ENCODE results near the gene MIPEP. TPM values are rescaled to one million over a fixed set of nuclear protein-coding genes. Genes with fewer than 3 reads are reported as not detected.

The MIPEP gene
- total RNA-seq, 2 experiments from 2014 or later = 8.6 to 8.8 TPM

- Mint-ChIP-seq H3K36me3 (ENCODE audit: low read depth) (no peaks in the 10 kb centered on the region), H3K4me3 (no peak overlapping the region), H3K27me3 (no peaks in the 10 kb centered on the region), H3K9me3 (no peaks in the 10 kb centered on the region), H3K4me1 (peaks cover 18% of the 10 kb centered on the region), H3K27ac (no peak overlapping the region)
- POLR2A ChIA-PET = no interaction called here
- CTCF ChIA-PET = no interaction called here
- no peak for DNase-seq
These were observed 196.4 kb downstream of the MIPEP start for GRCh38 chr13:23692816-23693215.

- no peak overlapping the region for H3K4me3 Mint-ChIP-seq
- POLR2A ChIA-PET = no interaction called here
- H3K36me3 Mint-ChIP-seq (ENCODE audit: low read depth) = no peaks in the 10 kb centered on the region
- peaks cover 6% of the 10 kb centered on the region for H3K27me3 Mint-ChIP-seq
- CTCF ChIA-PET = no interaction called here
- no peak for DNase-seq
- H3K9me3 Mint-ChIP-seq = peaks cover 2% of the 10 kb centered on the region
- H3K4me1 Mint-ChIP-seq = peaks cover 6% of the 10 kb centered on the region
- no peak overlapping the region for H3K27ac Mint-ChIP-seq
These were observed 198.5 kb downstream of the MIPEP start for GRCh38 chr13:23690668-23691067.

GRCh38 chr13:23688336-23688735 is 200.9 kb downstream of the MIPEP start:
- Mint-ChIP-seq H3K4me3 (no peak overlapping the region), H3K27ac (no peak overlapping the region), H3K4me1 (no peaks in the 10 kb centered on the region), H3K9me3 (peaks cover 7% of the 10 kb centered on the region), H3K27me3 (peaks cover 7% of the 10 kb centered on the region), H3K36me3 (ENCODE audit: low read depth) (no peaks in the 10 kb centered on the region)
- DNase-seq = no peak
- ChIA-PET POLR2A (no interaction called here), CTCF (no interaction called here)

- no peak overlapping the region for H3K4me3 Mint-ChIP-seq
- no peaks in the 10 kb centered on the region for H3K36me3 Mint-ChIP-seq (ENCODE audit: low read depth)
- no peak for DNase-seq
- ChIA-PET POLR2A (no interaction called here), CTCF (no interaction called here)
- no peak overlapping the region for H3K27ac Mint-ChIP-seq
- no peaks in the 10 kb centered on the region for H3K4me1 Mint-ChIP-seq
- H3K27me3 Mint-ChIP-seq = peaks cover 7% of the 10 kb centered on the region
- peaks cover 7% of the 10 kb centered on the region for H3K9me3 Mint-ChIP-seq
These were observed 201.6 kb downstream of the MIPEP start for GRCh38 chr13:23687614-23688013.

GRCh38 chr13:23686948-23687347 is 202.3 kb downstream of the MIPEP start:
- Mint-ChIP-seq H3K27ac (no peak overlapping the region), H3K4me3 (no peak overlapping the region), H3K9me3 (peaks cover 7% of the 10 kb centered on the region), H3K36me3 (ENCODE audit: low read depth) (no peaks in the 10 kb centered on the region), H3K4me1 (no peaks in the 10 kb centered on the region), H3K27me3 (peaks cover 7% of the 10 kb centered on the region)
- POLR2A ChIA-PET = no interaction called here
- CTCF ChIA-PET = no interaction called here
- no peak for DNase-seq

- ChIA-PET CTCF (interaction anchor here (1.0 kb wide), 1 partner anchor 61 kb away, joined by 3 read pairs; no protein-coding TSS in a partner anchor), POLR2A (interaction anchor here (1.2 kb wide), 1 partner anchor 11 kb away, joined by 3 read pairs; no protein-coding TSS in a partner anchor)
- H3K27me3 Mint-ChIP-seq = peaks cover 7% of the 10 kb centered on the region
- H3K9me3 Mint-ChIP-seq = peaks cover 7% of the 10 kb centered on the region
- H3K36me3 Mint-ChIP-seq (ENCODE audit: low read depth) = no peaks in the 10 kb centered on the region
- DNase-seq = no peak
- H3K4me3 Mint-ChIP-seq = no peak overlapping the region
- H3K27ac Mint-ChIP-seq = no peak overlapping the region
- no peaks in the 10 kb centered on the region for H3K4me1 Mint-ChIP-seq
These were observed 203.8 kb downstream of the MIPEP start for GRCh38 chr13:23685416-23685815.

- Mint-ChIP-seq H3K27me3 (peaks cover 7% of the 10 kb centered on the region), H3K36me3 (ENCODE audit: low read depth) (no peaks in the 10 kb centered on the region), H3K4me1 (peaks cover 4% of the 10 kb centered on the region), H3K4me3 (no peak overlapping the region), H3K9me3 (peaks cover 7% of the 10 kb centered on the region), H3K27ac (no peak overlapping the region)
- DNase-seq = no peak
- ChIA-PET CTCF (no interaction called here), POLR2A (interaction anchor here (1.2 kb wide), 1 partner anchor 12 kb away, joined by 3 read pairs; no protein-coding TSS in a partner anchor)
These were observed 204.6 kb downstream of the MIPEP start for GRCh38 chr13:23684647-23685046.

- peaks cover 7% of the 10 kb centered on the region for H3K27me3 Mint-ChIP-seq
- CTCF ChIA-PET = no interaction called here
These were observed 206.1 kb downstream of the MIPEP start for GRCh38 chr13:23683084-23683483.

GRCh38 chr13:23680845-23681669 is 208.1 kb downstream of the MIPEP start:
- Mint-ChIP-seq H3K4me3 (no peak overlapping the region), H3K27me3 (peaks cover 4% of the 10 kb centered on the region), H3K4me1 (peaks cover 18% of the 10 kb centered on the region), H3K27ac (no peak overlapping the region), H3K9me3 (peaks cover 7% of the 10 kb centered on the region), H3K36me3 (ENCODE audit: low read depth) (no peaks in the 10 kb centered on the region)
- ChIA-PET POLR2A (no interaction called here), CTCF (interaction anchor here (0.9 kb wide), 1 partner anchor 185 kb away, joined by 3 read pairs; no protein-coding TSS in a partner anchor)
- DNase-seq = no peak

More at GRCh38 chr13:23683084-23683483, 206.1 kb downstream of the MIPEP start:
- no peak overlapping the region for H3K4me3 Mint-ChIP-seq
- peaks cover 16% of the 10 kb centered on the region for H3K4me1 Mint-ChIP-seq
- no peak overlapping the region for H3K27ac Mint-ChIP-seq
- peaks cover 7% of the 10 kb centered on the region for H3K9me3 Mint-ChIP-seq
- POLR2A ChIA-PET = no interaction called here
- no peak for DNase-seq
- no peaks in the 10 kb centered on the region for H3K36me3 Mint-ChIP-seq (ENCODE audit: low read depth)

Other genes starting within 250 kb of the MIPEP start
- gene C1QTNF9B, start 8.1 kb upstream of the MIPEP start, total RNA-seq = not detected